NB4 (cell line): ENCODE results near the gene RRP8.

Experiments used
- CTCF ChIP-seq: IDR thresholded peaks from one replicate; pipeline ENCODE4 v1.5.1; 2012; ENCODE audit warnings: low read depth, low read length
- POLR2A ChIP-seq: IDR thresholded peaks from 2 replicates; pipeline ENCODE4 v1.6.1; 2011; ENCODE audit warnings: mild to moderate bottlenecking; ENCODE audit not compliant: insufficient read length; ENCODE audit errors: extremely low read depth

GRCh38 chr11:6609502-6610015, 6.1 kb upstream of the RRP8 start:
- TF ChIP-seq POLR2A, result no peak
- TF ChIP-seq CTCF, result no peak
